GM19468 (cell line): ENCODE data around the gene INPP5K.

ENCODE experiments used
- ATAC-seq: cut with Tn5 transposase; IDR thresholded peaks from one replicate; pipeline ENCODE4 v1.9.1; 2021; ENCODE audit warnings: mild to moderate bottlenecking, moderate library complexity, moderate number of reproducible peaks; ENCODE audit not compliant: unreplicated experiment; ENCODE audit errors: extremely low read depth

Gene INPP5K

DNA sequence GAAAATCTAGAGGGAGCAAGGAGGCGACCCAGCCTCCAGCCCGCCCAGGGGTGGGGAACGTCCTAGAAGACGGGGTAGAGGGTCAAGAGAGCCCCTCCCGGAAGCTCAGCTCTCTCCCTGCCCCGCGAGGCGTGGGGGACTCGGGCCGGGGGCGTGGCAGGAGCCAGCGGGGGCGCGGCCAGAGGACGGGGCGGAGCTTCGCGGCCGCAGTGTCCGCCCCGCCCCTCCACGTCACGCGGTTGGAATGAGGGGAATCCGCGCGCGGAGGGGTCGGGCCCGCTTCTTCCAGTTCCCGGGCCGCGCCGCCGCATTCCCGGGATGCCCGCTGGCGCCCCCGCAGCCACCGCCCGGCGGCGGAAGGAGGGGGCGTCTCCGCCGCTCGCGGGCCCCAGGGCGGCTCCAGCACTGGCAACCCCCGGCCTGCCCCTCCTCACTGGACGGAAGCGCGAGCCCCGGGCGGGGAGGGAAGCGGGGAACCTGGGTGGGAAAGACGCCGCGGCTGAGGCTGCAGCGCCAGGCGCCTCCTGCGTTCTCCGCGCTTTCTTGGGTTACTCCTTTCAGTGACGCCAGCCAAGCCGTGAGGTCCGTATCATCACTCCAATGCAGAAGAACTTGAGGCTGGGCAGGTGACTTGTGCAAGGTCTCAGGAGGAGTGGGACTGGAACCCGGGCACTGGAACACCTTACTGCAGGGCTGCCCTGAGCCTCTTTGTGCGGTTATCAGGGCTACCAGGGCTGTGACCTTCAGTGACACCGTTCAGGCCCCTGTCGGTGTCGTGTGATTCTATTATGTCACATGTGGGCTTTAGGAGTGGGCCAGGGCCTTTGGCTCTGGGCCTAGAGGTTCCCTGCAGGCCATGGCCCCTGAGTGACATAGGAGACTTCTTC is 28.2 kb downstream of the INPP5K start:
- no peak for ATAC-seq

DNA sequence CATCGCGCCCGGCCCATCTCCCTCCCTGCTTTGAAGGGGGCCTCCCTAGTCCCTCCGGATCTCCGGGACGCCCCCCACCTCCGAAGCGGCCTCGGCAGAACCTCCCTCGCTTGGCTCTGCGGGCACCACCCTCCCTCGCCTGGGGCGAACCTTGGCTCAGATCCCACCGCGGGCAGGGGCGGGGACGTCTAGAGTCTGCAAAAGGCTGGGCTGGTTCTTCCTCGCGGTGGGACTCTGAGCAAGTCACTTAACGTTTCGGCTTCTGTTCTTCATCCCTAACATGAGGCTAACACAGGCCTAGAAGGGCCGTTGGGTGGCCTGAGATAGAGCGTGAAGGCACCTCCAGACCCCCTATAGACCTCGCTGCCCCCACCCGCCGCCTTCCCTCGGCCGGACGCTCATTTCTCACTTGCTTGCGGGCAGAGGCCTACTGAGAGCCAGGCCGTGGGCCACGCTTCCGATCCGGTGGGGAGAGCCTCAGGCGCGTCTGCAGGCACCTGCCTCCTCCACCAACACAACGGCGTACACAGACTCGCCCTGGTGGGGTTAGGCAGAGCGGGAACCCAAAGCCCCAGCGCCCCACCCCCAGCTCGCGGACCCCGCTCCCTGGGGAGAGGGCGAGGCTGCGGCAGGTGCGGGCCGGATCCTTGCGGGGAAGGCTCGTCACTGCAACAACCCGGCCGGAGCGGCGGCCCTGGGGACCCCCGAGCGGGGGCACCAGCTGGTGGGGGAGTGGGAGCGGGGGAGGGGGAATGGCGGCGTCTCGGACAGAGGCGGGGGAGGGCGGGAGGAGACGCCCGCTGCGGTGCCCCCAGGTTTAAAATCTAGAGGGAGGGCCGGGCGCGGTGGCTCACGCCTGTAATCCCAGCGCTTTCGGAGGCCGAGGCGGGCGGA is 29.4 kb downstream of the INPP5K start:
- no peak for ATAC-seq

DNA sequence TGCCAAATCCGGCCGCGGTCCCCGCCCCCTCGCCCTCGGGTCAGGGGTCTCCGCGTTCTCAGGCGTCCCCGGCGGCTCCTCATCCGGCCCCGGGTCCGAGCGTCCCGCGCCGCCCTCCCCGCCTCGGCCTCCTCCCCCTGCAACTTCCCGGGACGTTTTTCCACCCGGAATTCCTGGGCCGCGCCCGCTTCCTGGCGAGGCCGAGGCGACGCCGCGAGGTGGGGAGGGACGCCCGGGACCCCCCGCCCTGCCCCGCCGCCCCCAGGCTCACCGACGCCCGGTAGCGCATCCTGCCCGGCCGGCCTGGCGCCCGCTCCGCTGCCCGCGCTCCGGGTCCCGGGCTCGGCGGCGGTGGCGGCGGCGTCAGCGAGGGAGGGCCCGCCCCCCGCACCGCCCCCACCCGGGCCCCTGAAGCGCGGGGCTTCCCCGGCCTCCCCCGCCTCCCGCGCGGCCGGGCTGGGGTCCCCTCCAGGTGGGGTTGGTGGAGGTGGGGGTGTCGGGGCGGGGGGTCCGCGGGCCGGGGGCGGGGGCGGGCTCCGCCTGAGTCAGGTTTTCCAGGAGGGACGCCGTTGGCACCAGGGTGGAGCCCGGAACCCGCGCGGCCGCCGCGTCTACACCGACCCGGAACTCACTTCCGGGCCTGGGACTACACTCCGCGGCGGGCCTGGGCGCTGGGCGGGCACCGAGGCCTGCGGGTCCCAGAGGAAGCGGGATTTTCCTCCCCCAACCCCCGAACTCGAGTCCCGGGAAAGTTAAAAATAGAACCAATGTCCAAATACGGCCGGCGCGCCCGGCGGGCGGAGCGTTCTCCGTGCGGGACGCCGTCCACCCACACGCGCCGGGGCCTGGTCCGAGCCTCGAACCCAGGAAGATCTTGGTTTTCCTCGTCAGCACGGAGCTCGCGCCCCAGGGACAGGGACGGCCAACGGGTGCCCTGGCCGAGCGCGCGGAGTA is 30.7 kb downstream of the INPP5K start:
- no peak for ATAC-seq

DNA sequence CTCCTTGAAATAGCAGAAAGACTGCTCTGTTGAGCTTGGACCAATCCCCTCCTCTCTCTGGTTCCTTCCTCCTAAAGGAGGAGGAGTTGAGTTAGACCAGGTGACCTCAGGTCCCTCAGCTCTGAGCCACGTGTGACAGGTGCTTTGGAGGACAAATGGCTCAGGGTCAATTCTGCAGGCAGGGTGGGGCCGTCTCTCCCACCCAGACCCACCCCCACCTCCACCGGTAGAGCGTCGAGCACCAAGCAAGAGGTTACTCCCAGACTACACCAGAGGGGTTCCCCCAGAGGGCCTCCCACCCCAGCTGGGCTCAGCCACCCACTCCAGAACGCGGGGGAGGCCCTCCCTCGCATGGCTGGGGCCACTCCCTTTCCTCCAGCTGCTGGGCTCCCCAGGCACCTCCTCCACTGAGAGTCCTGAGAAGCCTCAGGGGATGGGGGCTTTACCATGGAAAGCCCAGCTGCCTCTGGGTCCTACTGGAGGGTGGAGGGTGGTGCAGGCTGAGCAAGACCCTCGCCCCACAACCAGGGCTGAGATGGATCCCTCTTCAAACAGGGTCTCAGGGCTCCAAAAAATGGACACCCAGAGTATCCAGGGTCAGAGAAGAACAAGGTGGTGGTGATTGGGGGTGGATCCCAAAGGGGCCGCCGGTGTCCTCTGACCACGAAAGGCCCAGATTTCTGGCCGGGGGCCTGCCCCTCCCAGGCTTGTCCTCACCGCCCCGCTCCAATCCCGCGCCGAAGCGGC is 31.6 kb downstream of the INPP5K start:
- ATAC-seq, result no peak

DNA sequence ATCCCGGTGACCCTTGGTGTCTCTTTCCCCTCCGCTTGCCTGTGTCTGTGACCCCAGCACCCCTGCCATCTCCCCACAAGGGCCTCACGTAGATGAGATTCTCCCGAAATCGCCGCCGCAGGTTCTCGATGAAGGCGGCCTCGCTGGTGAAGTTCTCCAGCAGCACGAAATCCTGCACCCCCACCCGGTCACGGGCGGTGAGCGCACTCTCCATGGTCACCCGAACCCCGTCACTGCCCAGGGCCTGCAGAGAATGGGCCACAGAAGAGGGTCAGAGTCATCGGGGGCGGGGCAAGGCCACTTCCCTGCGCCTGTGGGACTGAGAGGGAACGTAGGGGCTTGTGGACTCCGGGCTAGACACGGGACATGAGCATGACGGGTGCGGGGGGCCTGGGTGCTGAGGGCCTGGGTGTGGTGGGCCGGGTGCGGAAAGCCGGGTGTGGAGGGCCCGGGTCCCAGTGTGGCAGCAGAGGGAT is 32.3 kb downstream of the INPP5K start:
- no peak for ATAC-seq

DNA sequence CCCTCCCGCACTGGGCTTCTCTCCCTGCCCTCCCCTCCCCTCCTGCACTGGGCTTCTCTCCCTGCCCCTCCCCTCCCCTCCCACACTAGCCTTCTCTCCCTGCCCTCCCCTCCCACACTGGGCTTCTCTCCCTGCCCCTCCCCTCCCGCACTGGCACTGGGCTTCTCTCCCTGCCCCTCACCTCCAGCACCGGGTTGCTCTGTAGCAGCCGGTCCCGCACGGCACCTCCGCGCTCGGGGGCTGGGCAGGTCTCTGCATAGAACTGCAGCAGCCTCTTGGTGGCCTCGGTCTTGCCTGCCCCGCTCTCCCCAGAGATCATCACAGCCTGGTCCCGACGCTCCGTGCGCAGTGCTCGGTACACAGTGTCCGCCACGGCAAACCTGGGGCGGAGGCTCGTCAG is 33.7 kb downstream of the INPP5K start:
- no peak for ATAC-seq

DNA sequence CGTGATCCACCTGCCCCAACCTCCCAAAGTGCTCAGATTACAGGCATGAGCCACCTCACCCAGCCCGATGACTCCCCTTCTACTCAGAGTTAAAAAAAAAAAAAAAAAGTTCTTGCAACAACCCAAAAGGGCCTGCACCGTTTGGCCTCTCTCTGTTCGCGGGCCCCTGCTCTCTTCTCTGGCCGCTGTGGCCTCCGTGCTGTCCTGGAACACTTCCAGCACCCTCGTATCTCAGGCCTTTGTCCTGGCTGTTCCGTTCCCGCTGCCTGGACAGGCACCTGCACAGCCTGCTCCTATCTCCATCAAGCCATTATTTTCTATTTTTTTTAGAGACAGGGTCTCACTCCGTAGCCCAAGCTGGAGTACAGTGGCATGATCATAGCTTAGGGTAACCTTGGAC is 34.7 kb downstream of the INPP5K start:
- no peak for ATAC-seq

DNA sequence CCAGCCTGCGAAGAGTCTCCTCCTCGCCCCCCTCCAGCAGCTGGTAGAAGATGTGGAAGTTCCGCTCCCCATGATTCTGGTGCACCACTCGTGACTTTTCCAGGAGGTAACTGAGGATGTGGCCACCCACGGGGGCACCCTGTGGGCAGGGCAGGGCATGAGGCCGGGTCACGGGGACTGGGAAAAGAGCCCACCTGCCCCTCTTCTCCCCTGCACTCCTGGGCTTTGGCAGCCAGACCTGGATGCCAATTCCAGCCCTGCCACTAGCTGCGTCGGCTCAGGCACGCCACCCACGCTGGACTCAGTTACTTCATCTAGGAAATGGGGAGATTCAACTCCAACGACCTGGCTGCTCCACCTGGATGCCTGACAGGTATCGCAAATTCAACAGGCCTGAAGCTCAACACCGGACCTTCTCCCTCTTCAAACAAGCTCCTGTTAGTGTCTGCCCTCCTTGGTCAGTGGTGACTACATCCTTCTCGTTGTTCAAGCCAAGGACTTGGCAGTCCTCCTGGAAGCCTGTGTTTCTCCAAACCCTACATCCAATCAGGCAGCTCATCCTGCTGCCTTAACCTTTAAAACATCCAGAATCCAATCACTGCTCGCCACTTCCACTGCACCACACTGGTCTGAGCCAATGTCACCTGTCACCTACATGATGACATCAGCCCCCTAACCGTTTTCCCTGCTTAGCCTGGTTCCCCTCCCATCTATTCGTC is 35.5 kb downstream of the INPP5K start:
- no peak for ATAC-seq

DNA sequence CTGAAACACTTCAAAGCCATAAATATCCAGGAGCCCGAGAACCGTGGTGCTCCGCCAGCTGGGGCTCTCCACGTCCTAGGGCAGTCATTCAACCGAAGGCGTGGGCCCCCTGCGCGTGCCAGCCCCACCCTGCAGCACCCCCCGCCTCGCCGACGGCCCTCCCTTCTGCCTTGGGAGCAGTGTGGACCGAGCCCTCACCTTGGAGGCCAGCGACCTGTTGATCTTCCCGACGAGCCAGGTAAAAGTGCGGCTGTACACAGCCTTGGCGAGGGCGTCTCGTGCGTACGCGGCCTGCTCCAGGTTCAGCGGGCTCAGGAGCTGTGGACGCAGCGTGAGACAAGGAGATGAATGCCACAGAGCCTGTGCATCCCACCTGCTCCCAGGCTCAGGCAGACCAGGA is 38.0 kb downstream of the INPP5K start:
- no peak for ATAC-seq

DNA sequence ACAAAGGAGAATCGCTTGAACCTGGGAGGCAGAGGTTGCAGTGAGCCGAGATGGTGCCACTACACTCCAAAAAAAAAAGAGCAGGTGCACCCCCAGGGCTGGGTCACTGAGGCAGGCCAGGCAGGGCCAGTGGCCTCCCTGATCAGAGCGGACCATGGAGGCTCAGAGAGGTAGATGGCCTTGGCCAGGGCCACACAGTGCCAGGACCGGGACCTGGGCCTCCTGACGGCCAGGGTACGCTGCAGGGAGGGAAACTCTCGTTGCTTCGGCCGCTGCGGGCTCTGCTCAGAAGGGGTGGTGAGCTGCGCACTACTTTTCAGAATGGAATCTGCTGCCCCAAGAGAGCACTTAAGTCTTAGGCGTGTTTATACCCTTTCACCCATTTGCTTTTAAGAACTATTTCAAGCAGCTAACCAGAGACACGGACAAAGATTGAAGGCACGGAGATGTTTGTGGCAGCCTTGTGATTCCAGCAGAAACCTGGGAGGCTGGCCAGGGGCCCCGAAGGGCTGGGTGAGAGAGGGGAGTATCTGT is 41.0 kb downstream of the INPP5K start:
- no peak for ATAC-seq

DNA sequence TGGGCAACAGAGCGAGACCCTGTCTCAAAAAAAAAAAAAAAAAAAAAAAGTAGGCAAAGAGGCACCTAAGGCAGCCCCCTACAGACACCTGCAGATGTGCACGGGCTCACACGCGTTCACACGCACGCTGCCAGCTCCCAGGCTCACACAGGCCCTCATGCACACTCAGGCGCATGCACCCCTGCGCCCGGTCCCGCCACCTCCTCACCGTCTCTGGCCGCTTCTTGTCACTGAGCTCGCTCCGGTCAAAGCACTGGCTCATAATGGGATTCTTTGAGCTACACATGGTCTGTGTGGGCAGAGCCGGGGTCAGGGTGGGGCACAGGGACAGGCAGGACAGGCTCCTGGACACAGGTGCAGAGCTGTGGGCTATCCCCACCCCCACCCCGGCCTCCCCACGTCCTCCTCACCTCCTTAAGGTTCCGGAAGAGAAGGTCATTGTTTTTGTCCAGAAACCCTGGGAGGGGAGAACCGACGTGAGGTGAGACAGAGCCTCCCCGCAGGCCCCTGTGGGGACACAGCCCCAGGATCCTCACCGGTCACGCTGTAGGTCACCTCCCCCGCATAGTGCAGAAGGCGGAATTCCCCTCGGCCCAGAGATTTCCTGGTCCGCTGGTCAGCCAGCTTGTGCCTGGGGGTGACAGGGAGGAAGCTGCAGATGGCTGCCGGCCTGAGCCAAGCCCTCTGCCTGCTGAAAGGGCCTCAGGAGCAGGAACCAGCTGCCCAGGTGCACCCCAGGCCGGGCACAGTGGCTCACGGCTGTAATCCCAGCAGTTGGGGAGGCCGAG is 41.8 kb downstream of the INPP5K start:
- no peak for ATAC-seq

DNA sequence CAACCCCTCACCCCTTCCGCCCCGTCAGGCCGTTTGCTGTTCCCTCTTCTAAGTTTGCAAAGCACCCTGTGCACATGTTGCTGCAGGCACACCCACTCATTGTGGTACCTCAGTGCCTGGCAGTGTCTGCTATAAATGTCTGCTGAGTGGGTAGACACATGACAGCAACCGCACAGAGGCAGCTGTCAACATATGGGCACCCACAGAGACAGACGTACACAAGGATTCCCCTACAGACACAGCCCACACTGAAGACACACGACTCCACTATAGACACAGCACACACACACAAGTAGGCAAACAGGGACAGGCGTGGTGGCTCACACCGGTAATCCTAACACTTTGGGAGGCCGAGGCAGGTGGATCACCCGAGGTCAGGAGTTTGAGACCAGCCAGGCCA is 42.6 kb downstream of the INPP5K start:
- no peak for ATAC-seq

DNA sequence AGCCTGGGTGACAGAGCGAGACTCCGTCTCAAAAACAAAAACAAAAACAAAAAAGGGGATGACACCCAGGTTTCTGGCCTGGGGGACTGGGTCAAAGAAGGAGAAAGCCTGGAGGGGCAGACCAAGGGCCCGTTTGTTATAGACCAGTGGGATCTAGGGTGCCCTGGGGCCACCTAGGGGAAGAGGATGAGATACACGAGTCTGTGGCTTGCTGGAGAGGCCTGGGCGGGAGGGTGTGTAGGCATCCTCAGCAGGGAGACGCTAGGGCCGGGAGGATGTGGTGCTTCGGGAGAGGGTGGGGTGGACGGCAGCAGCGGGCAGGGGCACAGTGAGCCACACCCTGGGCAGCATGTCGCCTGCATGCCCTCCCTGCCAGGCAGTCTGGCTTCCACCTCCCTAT is 43.2 kb downstream of the INPP5K start:
- ATAC-seq, result no peak

DNA sequence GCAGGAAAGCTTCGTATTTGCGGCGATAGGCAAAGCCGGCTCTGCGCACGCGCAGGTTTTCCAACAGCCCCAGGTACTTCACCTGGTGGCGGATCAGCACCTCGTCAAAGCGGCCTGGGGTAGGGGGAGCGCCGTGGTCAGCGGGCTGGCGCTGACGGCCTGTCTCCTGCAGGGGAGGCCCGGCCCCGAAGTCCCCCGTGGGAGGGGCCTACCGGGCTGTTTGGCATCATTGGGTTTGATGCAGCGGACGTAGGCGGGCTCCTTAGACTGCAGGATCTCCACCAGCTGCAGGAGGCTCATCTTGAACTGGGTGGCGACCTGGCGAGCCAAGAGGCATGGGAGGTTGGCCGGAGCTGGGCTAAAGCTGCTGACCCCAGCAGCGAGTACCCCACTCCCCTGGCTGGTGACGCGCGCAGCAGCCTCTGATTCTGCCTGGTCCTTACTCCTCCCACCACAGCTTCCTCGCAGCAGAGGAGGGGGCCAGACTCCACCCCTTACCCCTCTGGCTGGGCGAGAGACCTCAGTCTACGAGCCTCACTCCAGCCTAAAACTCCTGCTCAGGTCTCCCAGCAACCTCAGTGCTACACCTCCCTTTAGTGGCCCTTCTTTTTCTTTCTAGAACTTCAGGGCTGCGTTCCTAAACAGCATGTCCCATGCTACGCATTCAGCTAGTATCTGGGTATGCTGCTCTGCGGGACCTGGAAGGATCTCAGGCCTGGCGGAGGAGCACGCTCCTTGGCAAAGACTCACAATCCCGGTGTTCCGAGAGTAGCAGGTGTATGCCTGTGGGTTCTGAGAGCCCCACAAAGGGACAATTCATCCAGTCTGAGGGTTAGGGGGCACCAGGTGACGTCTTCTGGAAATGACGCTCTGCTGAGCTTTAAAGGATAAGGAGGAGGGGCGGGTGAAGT is 44.2 kb downstream of the INPP5K start:
- no peak for ATAC-seq

DNA sequence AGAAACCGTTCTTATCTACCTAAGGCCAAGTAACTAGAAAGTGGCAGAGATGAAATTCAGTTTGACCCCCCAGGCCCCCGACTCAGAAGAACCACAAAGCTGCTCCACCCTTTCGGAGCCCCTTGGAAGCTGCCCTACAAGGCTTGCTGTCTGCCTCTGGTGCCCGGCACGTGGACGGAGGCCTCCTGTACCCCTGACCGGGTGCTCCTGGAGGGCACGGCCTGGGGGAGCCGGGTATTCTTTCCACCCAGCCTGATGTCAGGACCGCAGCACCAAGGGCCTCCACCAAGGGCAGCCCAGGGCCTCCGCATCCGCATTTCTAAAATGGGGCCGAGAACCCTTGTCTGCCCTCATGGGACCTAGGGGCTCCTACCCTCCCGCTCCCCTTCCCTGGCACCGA is 44.9 kb downstream of the INPP5K start:
- ATAC-seq, result no peak

DNA sequence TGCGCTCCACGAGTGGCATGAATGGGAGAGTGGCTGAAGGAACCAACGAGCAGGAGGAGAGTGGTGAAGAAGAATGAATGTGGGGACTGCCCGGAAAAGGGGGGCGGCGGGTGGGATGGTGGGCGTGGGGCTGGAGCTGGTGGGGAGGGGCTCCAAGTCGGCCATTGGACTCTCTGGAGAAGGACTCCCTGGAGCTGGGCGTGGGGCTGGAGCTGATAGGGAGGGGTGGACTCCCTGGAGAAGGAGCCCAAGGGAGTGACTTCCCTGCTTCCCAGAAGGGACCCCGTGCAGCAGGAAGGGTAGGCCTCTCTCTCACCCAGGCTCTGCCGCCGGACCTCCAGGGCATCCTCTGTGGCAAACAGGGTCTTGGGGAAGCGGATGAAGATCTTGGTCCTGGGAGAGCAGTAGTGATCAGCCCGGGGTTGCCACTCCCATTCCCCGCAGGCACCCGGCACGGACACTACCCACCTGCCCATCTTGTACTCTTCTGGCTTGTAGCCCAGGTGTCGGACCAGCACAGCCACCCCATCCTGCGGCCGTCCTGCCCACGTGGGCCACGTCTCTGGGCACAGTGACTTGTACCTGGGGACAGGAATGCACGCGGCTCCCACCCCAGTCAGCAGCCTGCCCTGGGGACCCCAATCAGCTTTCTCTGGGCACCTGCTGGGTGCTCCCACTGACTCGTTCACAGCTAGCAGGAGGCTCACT is 45.5 kb downstream of the INPP5K start:
- ATAC-seq, result no peak
